HFF-Myc (cell line): ENCODE measurements around the gene CACNA1I.

Experiments used
- DNase-seq: peaks from one replicate; pipeline ENCODE4 v3.0.0-alpha.2; 2011; ENCODE audit warnings: low read depth; ENCODE audit errors: extremely low read depth
- H3K4me3 ChIP-seq: replicated peaks from 2 replicates; pipeline ENCODE4 v1.5.1; 2011; ENCODE audit warnings: low read depth, mild to moderate bottlenecking, control low read depth, low read length
- CTCF ChIP-seq: IDR thresholded peaks from 2 replicates; pipeline ENCODE4 v1.5.1; 2012; ENCODE audit warnings: mild to moderate bottlenecking, low read depth, low read length, control low read depth; ENCODE audit errors: missing control alignments

Gene CACNA1I

GRCh38 chr22:39655831-39656230, 85.3 kb downstream of the CACNA1I start:
- TF ChIP-seq CTCF = no peak
- H3K4me3 ChIP-seq = no peak overlapping the region
- DNase-seq = no peak

GRCh38 chr22:39656495-39657490, 86.2 kb downstream of the CACNA1I start:
- no peak for DNase-seq
- no peak overlapping the region for H3K4me3 ChIP-seq
- TF ChIP-seq CTCF = no peak

- no peak overlapping the region for H3K4me3 ChIP-seq
- TF ChIP-seq CTCF = no peak
- no peak for DNase-seq
Measured at GRCh38 chr22:39658367-39658766, 87.8 kb downstream of the CACNA1I start.

- no peak for TF ChIP-seq CTCF
- H3K4me3 ChIP-seq = no peak overlapping the region
- DNase-seq = no peak
Measured at GRCh38 chr22:39658806-39659463, 88.4 kb downstream of the CACNA1I start.

- no peak overlapping the region for H3K4me3 ChIP-seq
- no peak for TF ChIP-seq CTCF
- no peak for DNase-seq
Measured at GRCh38 chr22:39661501-39661841, 90.9 kb downstream of the CACNA1I start.

GRCh38 chr22:39661842-39662685, 91.5 kb downstream of the CACNA1I start:
- H3K4me3 ChIP-seq = no peak overlapping the region
- TF ChIP-seq CTCF = no peak
- no peak for DNase-seq
